Activated T-cell treated with anti-CD3 and anti-CD28 coated beads for 24 hours (primary cell): Measurements from ENCODE around the gene CRAT.
A peak's percentile ranks its signal among the peaks of the same experiment; 100 is the strongest.

ENCODE experiments used
- DNase-seq: peaks from one replicate; pipeline ENCODE4 v3.0.0-alpha.2; 2020; ENCODE audit warnings: low read depth

CRAT gene

DNA sequence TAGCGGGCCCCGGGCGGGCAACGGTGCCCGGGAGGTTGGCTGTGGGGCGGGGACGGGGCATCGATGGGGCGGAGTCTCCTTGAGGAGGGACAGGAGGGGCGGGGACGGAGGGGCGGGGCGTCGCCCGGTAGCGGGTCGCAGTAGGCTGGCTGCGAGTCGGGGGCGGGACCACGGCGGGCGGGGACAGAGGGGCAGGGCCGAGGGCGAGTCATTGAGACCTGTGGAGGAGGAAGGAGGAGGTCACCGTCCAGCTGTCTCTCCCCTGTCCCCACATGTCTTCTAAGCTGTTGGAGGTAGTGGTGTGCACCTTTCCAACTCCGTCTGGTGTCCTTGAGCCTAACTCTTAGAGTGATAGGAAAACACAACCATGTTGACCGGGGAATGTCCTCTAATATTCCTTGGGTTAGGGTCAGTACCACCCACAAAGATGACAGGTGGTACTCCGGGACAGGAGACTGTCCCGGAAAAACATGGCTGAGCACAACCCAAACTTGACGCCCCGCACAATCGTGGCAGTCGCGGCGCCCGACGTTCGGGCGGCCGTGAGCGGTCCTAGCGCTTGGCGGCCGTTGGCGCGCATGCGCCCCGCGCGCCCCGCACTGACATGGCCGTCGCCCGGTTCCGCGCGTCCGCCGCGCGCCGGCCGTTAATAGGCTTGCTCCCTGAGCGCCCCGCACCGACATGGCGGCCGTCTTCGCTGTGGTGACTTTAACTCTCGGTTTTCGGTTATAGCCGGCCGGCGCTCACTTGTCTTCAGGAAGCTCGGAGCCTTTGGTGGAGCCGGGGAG, at the start of gene CRAT, which contains the start of gene PTPA:
CRAT (minus strand) TSS at position 54 of the 788 bp plus-strand sequence. CDS start 284 bp downstream, outside the sequence.
PTPA (plus strand) TSS at position 676 of the 788 bp plus-strand sequence. CDS start 186 bp downstream, outside the sequence.
- peak; percentile 92 for DNase-seq

GRCh38 chr9:129156163-129156562, 45.6 kb upstream of the CRAT start:
- no peak for DNase-seq

DNA sequence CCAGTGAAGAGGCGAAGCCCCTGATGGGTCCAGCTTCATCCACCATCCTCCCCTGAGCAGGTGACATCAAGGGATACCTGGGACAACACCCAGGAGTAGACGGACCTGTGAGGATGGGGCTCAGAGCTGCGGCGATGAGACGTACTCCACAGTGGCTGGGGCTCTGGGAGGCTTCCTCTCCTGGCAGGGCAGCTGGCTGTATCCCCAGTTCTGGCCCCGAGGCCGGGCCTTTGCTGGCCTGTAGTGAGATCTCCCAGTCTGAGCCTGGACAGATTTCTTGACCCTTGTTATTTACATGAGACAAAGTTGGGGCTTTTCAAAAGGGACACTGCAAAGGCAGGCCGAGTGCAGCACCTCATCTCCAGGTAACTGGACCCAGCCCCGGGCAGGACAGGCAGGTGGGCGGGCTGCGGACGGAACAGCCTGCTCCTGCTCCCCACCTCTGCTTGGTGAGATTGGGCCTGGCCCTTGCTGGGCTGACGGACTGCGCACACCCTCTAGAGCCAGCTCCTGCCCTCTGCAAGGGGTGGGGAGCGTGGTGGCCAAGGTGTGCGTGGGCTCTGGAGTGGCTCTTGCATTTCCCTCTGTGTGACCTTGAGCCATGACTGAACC, 44.4 kb upstream of the CRAT start:
- DNase-seq: no peak

- DNase-seq: no peak
These were observed 40.9 kb upstream of the CRAT start for GRCh38 chr9:129151469-129151868.

- no peak for DNase-seq
These were observed 40.1 kb upstream of the CRAT start for GRCh38 chr9:129150672-129151211.

DNA sequence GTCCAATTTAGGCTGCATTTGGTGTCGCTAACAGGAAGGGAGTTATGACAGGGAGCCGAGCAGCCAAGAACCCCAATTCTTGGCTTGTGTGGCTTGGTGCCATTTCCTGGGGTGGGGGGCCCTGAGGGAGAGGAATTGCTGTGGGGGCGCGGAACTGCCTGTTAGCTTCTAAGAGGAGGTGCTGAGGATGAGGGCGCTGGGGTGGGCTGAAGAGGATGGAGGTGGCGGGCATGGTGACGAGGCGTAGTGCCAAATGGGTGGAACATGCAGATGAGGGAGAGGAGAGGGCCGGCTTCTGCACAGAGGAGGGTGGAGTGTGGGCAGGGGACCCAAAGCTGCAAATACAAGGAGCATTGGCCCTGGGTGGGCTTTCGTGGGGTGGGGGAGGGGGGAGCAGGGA, 39.5 kb upstream of the CRAT start:
- DNase-seq: no peak

DNA sequence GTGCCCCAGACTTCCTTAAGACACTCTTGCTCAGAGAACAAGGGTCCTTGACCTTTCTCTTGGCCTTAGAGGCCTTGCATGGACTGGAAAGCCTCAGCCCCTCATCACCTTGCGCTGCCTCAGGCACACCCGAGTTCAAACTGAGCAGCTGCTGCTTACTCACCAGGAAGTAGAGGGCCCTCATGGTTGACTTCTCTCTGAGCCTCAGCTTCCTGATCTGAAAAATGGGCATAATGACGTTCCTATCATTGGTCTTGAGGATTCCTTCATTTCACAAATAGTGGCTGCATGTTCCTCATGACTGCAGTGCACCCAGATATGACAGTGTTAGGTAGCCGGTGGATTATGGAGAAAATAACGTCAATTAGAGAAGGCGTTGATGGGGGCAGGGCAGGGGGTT, 38.8 kb upstream of the CRAT start:
- DNase-seq: no peak

- no peak for DNase-seq
These were observed 38.0 kb upstream of the CRAT start for GRCh38 chr9:129148463-129149204.

DNA sequence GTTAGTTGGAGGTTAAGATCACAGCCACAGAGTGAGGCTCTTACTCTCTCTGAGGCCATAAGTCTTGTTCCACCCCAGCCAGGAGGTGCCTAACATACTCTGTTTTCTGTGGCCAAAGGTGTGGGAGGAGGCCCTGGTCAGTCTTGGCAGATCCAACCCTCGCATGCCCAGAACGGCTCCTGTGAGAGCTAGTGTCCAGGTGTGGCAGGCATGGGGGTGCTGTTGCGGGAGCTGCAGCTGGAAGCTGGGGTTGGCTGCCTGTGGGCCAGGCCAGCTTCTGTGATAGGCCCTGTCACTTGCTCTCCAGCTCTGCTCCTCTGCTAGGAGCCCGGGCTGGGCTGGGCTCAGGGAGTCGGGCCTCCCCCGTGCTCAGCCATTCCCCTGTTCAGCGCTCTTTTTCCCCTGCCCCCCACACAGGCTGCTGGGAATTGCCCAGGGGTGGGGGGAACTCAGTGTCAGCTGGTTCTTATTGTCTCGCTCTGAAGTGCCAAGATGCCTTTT, 35.9 kb upstream of the CRAT start:
- no peak for DNase-seq

DNA sequence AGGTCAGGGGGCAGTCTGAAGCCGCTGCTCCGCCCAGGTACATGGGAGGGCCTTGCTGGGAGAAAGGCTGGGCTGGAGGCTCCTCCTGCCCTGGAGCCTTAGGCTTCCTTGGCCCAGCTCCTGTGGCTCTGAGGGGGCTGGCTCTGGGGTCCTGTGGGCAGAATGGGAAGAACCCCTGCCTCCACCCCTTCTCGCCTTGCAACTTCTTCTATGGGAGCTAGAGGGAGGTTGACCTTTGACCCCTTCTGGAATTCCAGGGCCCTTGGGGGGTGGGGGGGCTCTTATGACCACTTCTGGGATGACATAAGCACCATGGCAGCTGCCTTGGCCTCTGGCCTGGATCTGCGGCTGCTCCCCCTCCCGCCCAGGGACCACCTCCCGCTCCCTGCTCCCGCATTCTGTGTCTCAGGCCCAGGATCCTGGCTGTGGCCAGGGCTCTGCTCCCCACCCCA, 35.3 kb upstream of the CRAT start:
- DNase-seq: no peak

DNA sequence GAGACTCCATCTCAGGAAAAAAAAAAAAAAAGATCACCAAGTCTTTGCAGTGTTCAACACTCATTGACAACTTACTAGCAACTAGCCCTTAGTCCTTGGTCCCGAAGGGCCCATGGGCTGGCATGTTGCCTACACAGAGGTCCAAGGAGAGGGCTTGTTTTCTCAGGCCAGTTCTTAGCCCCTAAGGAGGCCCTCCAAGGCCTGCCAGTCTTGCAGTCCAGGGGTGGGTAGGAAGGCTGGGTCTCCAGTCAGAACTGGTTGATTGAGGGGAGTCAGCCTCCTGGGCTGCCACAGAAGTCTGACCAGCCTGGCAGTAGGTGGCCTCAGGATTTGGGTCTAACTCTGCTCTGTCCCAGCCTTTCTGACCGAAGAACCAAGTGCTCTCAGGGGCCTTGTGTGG, 34.7 kb upstream of the CRAT start:
- no peak for DNase-seq

GRCh38 chr9:129143031-129143927, 32.7 kb upstream of the CRAT start:
- DNase-seq: peak; percentile 57

- DNase-seq: no peak
These were observed 31.7 kb upstream of the CRAT start for GRCh38 chr9:129142138-129142935.

DNA sequence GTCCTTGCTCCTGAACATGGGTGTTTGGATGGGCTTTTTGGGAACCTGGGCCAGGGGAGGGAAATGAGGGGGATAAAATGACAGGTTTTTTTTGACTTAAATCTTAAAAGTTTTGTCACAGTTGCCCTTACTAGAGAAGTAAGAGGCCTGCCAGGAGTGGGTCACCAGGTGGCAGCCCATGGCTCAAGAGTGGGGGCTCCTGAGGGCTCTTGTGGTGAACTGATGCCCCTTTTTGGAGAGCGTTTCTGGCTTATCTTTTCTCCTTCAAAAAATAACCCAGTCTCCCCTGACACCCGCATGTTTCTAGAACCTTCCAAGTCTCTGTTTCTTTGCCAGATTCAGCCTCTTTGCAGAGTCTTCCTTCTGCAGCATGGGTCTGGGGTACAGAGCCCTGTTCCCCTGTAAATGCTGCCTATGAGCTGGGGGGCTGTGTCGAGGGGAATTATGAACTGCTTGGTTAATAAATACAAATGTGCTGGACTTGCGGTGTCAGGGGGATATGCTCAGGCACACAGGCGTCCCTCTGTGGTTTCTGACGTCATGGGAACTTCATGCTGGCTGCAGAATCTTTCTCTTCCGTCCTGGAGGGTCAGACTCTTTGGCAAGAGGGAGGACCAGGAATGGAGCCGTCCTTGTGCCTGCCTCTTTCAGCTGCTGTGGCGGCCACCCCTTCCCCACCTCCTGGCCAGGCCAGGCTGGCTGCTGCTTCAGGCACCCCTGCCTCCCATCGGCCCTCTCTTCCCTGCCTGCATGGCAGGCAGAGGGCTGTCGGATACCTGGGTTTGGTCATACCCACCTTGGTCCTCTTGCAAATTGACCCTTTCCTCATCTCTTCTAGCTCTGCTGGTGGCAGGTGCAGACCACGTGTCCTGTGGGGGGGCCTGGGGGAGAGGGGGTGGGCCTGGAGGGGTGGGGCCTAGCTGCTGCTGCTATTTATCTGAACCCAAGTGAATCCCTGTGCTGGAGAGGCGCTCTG, 30.8 kb upstream of the CRAT start:
- DNase-seq: no peak

DNA sequence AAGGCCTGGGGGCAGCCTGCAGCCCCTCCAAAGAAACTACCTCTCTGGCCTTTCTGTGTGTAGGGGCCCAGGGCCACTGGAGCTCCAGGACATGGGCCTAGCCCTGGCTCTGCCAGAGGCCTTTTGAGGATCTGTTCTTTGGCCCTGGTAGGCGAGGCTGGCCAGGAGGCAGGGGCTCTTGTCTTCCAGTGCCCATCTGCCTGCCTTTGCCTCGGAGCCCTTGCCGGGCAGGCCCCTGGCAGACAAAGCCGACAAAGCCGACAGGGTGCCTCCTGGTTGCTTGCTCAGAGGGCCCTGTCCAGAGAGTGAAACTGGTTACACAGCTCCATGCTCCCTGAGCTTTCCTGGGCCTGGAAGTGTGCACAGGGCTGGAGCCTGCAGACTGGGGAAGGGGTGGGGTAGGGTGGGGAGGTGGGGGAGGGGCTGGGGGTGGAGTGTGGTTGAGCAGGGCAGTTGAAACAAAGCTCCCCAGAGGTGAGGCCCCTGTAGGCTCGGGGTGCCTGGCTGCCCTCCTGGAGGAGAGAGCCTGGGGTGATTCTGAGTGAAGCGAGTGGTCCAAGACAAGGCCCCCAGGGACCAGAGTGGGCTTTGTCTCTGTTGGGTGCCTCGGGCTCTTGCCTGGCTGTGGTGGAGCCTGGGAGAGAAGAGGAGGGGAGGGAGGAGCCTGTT, 29.9 kb upstream of the CRAT start:
- no peak for DNase-seq

DNA sequence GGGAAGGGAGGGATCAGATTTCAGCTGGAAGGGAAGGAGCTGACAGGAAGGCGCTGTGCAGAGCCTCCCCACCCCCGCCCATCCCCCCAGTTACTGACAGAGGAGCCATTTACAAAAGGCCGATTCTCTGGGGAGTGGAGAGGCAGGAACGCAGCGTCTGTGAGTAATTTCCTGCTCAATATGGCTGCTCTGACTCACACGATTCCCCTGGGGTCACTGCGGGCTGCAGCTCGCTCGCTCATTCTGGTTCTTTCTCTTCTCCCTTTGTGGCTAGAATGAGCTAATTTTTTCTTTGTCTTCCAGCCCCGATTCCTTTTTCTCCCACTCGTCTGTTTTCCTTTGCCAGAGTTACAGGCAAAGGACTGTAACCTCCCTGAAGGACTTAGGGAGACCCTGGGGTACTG, 29.4 kb upstream of the CRAT start:
- peak; percentile 76 for DNase-seq

DNA sequence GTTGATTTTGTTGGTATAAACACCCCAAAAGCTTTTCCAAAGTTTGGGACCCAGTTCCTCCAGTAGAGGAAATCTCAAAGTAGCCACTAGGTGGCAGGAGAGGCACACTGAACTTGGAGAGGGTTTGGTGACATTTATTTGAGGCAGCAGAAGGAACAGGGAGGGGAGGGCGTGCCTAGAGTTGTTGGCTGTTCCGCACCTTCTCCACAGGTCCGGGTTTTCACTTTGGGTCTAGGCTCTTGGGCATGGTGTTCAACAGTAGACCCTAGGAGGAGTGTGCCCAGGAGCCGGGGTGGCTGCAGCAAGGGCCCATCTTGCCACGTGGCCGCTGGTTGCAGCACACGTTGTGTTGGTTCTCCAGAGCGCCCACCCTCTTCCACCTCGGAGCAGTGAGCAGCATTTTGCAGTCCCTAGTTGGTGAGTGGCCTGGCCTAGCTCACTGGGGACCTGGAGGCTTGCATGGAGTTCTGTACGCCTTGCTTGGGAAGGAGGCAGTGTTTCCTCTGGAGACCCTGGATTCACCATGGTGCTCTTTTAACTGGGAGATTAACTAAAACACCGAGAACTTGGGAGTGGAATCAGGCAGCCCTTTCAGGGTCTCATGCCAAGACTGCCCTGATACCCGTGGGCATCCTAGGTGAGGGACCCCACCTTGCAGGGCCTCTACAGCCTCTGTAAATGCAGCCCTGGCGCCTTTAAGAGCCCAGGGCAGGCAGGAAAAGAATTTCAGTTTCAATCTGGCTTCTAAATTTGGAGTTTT, 28.8 kb upstream of the CRAT start:
- DNase-seq: peak; percentile 72
